HUDEP-2 (cell line): ENCODE results near the gene MR1.
"Not testable (repeated sequence)": the region's sequence is repeated elsewhere in the genome, so short reads cannot be mapped to it uniquely, and the experiment has no call there.

Experiments used
- DNase-seq, 76 experiments: peaks; one replicate each; lab custom pipeline; 2025; ENCODE audit not compliant: unreplicated experiment in 76 of 76; lab: John Stamatoyannopoulos, UW

Gene MR1

DNA sequence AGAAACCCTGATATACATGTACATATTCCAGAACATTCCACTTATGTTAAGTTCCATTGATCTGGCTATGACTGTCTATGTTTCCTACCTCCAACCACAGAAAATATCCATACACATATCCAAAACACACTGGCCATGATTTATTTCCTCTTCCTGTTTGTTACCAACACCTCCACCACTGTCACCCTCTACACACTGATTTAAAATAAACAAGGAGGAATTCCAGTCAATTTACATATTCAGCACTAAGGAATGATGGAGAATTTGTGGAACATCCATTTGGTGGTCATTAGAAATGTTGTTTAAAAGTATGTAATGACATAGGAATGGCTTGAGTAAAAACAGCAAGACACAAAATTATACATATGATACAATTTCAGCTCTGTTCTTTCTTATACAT lies 5.6 kb upstream of the MR1 start:
- no peak for DNase-seq

DNA sequence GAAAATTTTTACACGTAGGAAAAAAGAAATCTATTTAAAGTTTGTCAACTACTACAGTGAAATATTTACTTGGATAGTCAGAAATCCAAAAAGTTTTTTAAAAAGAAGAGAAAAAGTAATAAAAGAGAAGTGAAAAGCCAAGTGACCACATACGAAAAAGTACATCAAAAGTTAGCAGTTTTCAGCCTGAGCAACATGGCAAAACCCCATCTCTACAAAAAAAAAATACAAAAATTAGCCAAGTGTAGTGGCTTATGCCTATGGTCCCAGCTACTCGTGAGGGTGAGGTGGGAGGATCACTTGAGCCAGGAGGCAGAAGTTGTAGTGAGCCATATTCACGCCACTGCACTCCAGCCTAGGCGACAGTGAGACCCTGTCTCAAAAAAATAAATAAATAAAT lies 5.2 kb upstream of the MR1 start:
- DNase-seq: no peak

DNA sequence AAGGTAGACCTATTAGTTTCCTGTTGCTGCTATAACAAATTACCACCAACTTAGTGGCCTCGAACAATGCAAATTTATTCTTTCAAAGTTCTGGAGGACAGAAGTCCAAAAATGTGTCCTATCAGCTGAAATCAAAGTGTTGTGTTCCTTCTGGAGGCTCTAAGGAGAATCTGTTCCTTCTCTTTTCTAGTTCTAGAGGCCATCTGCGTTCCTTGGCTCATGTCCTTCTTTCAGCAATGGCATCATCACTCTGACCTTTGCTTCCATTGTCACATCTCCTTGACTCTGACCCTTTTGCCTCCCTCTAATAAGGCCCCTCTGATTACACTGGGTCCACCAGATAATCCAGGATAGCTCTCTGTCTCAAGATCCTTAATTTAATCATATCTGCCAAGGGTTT lies 1.2 kb upstream of the MR1 start:
- no peak for DNase-seq

DNA sequence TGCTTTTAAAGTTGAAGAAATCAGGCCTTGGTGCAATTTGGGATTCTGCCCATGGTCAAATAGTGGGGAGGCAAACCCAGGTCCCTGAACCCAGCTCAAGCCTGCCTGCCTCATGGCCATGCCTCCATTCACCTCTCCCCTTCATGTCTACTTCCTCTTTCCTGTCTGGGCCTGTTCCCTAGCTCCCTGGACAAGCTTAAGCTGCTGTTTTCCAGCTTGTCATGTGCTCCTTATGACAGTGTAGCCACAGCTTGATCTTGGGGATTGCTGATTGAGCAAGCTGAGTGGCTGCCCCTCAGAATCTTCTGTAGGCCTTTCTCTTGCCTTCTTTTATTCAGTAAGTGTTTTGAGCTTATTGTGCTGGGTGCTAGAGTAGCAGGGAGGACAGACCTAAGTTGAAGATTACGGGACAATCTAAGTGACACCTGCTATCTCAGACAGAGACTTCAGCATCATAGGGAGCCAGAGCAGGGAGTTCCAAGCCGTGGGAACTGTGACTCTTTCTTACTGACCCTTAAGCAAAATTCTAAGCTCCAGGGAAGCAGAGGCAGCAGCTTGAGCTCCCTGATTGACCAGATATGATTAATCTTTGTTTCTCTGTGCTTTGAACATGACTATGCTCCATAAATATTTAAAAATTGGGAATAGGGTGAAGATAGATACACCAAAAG lies 520 bp upstream of the MR1 start:
- peak in 35 of 76 experiments; percentile 4 to 70 (median 28) for DNase-seq

DNA sequence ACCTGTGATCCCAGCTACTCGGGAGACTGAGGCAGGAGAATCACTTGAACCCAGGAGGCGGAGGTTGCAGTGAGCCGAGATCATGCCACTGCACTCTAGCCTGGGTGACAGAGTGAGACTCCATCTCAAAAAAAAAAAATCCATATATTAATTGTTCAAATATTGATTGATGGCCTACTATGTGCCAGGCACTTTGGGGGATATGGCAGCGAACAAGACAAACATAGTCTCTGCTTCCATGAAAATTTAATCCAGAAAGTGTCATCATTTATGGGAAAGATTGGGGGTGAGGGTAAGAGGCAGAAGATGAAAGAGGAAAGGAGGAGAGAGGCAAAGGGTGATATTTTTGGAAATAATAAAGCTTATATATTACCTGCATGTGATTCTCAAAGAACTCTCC lies 1.4 kb downstream of the MR1 start:
- DNase-seq: not testable (repeated sequence)

DNA sequence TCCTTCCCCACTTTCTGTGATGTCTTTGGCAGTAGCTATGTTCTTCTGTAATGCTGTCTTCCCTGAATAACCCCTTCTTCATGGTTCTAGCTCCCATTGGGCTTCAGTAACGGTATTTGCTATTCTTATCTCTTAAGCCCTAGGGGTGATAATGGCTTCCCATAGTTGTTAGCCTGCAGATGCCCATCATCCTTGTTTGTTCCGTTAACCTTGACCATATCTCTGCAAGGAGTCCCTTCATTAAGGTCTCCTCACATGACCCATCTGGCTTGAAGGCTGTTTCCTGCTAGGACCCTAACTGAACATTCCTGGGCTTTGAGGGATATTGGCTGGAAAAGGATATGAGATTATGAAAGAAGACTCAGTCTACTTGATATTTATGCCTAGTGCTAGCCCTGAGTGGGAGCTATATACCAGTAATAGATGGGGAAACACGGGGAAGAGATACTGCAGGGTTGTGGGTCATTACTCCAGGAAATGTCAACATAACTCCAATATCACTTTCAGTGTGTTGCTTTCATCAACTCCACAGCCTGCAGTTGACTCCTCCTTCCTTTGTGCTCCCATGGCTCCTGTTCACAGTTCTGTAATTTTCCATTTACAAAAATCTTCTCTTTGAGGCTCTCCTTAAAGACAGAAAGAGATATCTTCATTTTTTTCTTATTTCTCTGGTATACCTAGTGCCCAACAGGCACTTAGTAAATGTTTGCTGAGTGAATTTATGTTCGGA lies 2.5 kb downstream of the MR1 start:
- no peak for DNase-seq

DNA sequence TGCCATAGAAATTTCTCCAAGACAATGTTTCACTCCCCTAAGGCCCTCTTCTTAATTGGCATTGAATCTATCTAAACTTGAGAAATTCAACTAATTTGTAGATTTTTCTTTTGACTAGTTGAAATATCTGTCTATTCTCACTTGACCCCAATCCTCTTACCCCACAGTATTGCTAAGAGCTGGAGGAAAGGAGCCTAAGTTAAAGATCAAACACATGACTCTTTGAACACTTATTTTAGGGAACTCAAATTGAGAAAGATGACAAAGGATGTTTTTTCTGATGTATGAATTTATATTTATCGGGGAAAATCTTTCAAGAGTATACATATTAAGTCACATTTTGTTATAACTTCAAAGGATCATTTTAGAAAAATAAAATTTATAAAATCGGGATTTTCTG lies 3.6 kb downstream of the MR1 start:
- no peak for DNase-seq

DNA sequence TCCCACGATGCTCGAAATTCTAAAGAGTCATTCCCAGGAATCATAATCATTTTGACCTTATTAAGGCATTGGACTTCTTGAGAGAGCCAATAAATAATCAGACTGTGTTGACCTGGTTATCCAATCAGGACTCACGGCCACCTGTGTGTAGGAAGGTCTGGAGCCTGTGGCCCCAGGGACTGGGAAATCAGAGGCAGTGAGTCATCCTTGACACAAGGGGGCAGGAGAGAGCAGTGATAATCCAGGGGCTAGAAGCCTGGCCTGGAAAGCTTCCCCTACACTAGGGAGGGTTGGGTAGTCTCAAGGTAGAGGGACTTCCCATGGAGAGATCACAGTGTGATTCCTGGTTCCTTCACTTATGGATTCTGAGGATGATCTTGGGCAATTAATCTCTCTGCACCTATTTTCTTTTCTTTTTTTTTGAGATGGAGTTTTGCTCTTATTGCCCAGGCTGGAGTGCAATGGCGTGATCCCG lies 4.7 kb downstream of the MR1 start:
- peak in 54 of 76 experiments; percentile 6 to 69 (median 25) for DNase-seq

DNA sequence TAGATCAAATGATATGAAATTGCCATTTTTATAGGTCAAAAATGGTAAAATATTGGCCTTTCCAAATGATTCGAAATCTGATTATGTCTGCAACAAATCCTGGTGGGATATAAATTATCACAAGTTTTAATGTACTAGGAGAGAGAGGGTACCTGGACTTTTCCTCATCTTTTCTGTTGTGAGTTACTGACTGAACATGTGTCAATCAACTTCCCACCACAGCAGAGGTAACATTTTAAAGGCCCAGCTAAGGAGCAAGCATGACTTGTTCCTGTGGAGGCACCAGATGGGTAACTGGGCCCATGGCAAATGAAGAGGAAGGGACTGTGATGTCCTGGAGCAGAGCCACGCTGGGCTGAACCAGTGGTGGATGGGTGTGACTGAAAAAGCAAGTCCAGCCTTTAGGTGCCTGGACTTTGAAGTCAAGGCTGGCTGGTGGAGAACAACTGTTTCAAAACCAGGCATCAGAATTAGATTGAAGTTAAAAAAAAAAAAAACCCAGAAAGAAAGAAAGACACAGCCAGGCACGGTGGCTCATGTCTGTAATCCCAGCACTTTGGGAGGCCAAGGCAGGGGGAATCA lies 6.6 kb downstream of the MR1 start:
- no peak for DNase-seq

DNA sequence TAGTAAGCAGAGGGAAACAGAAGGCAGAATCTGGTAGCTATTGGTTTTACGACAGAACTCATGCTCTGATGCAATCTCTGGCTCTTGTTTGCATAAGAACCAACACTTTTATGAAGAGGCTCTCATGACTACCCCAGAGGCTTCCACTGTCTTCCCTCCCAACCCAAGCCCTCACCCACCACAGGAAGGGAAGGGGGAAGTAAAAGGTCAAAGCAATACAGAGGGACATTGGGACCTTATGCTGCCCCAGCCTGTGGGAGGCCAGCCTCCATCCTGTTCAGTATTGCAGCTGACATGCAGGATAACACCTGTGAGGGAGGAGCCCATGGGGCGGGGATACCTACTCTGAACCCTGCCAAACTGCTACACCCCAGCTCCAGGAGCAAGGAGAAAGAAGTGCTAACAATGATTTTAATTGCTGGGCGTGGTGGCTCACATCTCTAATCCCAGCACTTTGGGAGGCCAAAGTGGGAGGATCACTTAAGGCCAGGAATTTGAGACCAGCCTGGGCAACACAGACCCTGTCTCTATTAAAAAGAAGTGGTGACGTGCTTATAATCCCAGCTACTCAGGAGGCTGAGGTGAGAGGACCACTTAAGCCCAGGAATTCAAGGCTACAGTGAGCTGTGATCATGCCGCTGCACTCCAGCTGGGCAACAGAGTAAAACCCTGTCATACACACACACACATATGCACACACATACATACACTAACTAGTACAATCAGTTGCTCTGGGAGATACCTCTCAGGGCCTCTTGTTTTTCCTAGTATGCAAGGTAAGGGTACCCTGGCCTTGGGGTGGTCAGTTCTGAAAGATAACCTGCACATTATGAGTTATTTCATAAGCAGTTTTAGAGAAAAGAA lies 9.5 kb downstream of the MR1 start:
- DNase-seq: no peak

DNA sequence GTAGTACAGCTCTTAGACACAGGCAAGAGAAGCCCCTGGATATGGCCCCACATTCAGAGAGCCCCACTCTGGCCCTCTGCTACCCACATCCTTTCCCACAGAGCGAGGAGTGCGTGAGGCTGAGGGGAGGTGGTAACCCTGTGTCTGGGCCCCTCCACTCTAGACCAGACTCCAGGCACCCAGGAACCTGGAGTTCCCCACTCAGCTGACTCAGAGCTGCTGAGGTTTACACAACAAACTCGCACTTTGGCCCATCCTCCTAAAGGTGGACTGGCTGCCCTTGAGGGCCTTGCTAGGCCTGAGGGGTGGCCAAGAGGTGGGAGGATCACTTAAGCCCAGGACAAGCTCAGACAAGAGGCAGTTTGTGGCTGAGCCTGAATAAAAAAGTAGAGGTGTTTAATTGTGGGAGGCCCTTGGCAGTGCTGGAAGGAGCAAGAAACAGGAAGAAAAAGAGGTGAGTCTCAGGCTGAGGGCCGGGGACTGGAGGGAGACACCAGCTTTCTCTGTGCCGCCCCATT lies 10.7 kb downstream of the MR1 start:
- DNase-seq: no peak

DNA sequence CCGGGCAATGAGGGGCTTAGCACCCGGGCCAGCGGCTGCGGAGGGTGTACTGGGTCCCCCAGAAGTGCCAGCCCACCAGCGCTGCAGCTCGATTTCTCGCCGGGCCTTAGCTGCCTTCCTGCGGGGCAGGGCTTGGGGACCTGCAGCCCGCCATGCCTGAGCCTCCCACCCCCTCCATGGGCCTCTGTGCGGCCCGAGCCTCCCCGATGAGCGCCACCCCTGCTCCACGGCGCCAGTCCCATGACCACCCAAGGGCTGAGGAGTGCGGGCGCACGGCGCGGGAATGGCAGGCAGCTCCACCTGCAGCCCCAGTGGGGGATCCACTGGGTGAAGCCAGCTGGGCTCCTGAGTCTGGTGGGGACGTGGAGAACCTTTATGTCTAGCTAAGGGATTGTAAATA lies 12.2 kb downstream of the MR1 start:
- DNase-seq: not testable (repeated sequence)

DNA sequence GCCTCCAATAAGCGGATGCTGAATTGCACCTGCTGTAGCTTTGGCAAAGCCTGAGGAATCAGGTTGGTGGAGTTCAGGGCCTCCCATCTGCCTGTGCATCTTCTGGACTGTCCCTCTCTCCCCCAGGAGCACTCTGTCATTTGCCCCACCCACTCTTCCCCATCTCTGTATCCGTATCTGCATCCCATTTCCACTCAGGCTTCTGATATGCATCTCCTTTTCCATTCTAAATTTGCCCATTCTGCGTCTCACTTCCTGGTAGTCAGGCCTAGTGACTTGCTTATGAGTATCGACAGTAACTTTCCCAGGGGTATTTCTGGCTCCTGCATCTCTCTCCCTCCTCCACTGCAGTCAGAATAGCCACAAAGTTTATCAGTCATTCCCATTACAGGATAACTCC lies 15.6 kb downstream of the MR1 start:
- DNase-seq: no peak

DNA sequence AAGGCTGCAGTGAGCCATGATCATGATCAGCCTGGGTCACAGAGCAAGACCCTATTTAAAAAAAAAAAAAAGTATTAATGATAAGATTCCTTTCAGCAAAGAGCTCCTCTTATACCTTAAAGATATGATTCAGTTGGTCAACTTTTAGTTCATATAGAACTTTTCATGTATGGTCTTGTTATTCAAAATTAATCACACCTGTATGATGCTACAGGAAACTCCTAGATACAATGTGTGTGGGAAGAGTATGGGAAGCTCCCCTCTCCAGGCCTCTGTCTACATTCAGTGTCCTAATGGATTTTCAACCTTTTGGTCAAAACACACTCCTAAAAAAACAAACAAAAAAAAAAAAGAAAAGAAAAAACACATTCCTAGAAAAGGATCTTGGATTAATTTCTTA lies 17.1 kb downstream of the MR1 start:
- DNase-seq: no peak

DNA sequence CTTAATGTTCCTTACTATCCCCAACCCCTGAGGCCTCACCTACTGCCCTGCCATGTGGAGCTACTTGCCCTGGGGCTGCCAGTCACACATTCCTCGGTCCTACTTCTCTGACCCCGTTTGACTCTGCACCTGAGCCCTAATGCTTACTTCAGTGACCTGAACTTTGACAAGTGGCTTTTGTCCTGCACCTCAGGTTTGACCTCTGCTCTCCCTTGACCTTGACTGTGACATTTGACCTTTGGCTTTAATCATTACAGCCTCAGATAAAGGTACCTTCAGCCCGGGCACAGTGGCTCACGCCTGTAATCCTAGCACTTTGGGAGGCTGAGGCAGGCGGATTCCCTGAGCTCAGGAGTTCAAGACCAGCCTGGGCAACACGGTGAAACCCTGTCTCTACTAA lies 22.8 kb downstream of the MR1 start:
- no peak for DNase-seq

DNA sequence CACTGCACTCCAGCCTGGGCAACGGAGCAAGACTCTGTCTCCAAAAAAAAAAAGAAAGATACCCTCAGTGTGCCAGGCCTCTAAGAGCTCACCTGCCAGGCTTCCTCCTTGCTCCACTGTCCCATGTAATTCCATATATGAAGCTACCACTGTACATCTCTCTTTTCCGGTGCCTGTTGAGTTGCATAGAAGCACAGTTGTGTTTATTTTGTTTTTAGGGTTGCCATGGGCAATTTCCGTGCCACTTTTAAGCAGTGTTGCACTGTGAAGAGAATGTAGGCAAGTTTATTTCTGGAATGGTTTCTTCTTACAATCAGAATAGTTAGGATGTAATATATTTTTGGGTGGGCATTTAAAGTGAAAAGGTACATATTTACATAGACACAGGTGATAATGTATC lies 23.3 kb downstream of the MR1 start:
- no peak for DNase-seq

DNA sequence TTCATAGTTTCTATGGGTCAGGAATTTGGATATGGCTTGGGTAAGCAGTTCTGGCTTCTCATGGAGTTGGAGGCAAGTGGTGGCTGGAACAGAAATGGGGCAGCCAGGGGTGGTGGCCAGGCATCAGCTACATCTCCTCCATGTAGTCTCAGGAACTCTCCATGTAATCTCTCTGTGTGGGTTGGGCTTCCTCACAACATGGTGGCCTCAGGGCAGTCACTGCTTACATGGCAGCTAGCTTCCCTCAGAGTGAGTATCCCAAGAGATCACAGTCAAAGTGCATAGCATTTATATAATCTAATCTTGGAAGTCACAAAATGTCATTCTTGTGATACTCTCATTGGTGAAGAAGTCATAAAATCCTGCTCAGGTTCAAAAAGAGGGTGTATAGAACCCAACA lies 25.7 kb downstream of the MR1 start:
- DNase-seq: no peak

DNA sequence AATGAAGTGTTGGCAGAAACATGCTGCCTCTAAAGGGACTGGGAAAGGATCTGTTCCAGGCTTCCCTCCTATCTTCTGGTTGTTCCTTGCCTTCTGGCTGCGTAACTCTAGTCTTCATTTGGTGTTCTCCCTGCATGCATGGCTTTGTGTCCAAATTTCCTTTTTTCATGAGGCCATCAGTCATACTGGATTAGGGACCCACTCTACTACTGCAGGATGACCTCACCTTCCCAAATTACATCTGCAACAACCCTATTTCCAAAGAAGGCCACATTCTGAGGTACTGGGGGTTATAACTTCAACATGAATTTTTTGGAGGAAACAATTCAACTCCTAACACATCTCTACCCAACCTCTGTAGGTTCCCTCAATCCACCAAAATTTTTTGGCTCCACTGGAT lies 26.3 kb downstream of the MR1 start:
- DNase-seq: no peak

DNA sequence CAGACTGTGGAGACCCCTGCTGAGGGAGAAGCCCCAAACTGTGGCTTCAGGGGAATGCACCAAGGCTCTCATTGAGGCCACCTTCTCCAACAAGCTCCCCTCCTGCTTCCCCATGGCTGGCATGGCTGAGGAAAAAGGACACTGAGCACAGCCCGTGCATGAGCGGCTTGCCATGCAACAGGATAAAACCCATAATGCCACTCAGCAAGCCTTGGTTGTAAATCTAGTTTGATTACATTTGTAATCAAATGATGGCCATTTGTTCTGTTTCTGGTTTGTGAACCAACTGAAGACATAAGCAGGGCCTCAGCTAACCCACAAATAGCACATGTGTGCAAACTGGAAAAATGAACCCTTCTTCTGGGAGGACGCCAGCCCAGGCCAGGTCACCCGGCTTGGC lies 27.2 kb downstream of the MR1 start:
- DNase-seq: not testable (repeated sequence)

DNA sequence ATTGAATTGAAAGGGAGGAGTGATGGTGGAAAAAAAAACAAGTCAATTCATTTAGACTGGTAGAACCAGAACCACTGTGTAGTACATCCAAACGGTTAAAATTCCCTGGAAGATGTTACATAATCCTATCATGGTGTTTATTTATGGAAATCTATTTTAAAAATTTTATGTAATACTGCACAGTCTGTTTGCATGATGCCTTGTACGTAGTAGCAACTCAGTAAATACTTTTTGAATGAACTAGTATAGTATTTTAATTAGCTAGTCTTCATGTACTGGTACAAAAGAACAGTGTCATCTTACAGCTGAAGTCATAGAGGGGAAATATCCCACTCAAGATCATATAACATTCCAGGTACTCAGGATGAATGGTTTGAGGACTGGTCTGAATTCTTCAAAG lies 27.7 kb downstream of the MR1 start:
- DNase-seq: no peak
